Mammary epithelial cell (primary cell): ENCODE measurements around the gene PRKAA1.

Source experiments
- CTCF ChIP-seq, 2 donors: IDR thresholded peaks in 1 of 2; conservative IDR thresholded peaks in 1 of 2; 2 replicates each; pipeline ENCODE4 v1.5.1; 2011 to 2012; ENCODE audit warnings: inconsistent platforms in 2 of 2, low read length in 2 of 2, mild to moderate bottlenecking in 2 of 2, control low read depth in 1 of 2, low read depth in 1 of 2; ENCODE audit not compliant: insufficient read depth in 1 of 2; ENCODE audit errors: extremely low read depth in 1 of 2
- EZH2 ChIP-seq: IDR thresholded peaks from 2 replicates; pipeline ENCODE4 v1.6.1; 2012; ENCODE audit warnings: low read length, inconsistent platforms, borderline replicate concordance

GRCh38 chr5:40787986-40788385 is 10.2 kb downstream of the PRKAA1 start:
- no peak for TF ChIP-seq CTCF (conservative IDR thresholded peaks at IDR 0.05 in 1 of 2, IDR thresholded peaks at IDR 0.05 in 1 of 2; ENCODE audit: extremely low read depth in 1 of 2, insufficient read depth in 1 of 2, low read depth in 1 of 2, low read length in 2 of 2)
- TF ChIP-seq EZH2 = no peak
